ENCODE measurements around the gene PTTG1.

- TF ChIP-seq, protein P1, sequence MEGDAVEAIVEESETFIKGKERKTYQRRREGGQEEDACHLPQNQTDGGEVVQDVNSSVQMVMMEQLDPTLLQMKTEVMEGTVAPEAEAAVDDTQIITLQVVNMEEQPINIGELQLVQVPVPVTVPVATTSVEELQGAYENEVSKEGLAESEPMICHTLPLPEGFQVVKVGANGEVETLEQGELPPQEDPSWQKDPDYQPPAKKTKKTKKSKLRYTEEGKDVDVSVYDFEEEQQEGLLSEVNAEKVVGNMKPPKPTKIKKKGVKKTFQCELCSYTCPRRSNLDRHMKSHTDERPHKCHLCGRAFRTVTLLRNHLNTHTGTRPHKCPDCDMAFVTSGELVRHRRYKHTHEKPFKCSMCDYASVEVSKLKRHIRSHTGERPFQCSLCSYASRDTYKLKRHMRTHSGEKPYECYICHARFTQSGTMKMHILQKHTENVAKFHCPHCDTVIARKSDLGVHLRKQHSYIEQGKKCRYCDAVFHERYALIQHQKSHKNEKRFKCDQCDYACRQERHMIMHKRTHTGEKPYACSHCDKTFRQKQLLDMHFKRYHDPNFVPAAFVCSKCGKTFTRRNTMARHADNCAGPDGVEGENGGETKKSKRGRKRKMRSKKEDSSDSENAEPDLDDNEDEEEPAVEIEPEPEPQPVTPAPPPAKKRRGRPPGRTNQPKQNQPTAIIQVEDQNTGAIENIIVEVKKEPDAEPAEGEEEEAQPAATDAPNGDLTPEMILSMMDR (IDR thresholded peaks at IDR 0.05; ENCODE audit: low read depth, low read length, missing input control): no peak
- TF ChIP-seq SP1 (IDR thresholded peaks at IDR 0.05) (no peak), HNF4A (conservative IDR thresholded peaks at IDR 0.05) (no peak)
Observed at GRCh38 chr5:160436017-160436416, 14.4 kb downstream of the PTTG1 start.

Measured in liver (tissue), 3 donors.